Measurements from ENCODE around the gene MYO15A. TPM values are rescaled to one million over a fixed set of nuclear protein-coding genes. Genes with fewer than 3 reads are reported as not detected.

The MYO15A gene
- total and polyA plus RNA-seq, 2 experiments from 2014 or later: 1.0 to 2.2 TPM

DNA sequence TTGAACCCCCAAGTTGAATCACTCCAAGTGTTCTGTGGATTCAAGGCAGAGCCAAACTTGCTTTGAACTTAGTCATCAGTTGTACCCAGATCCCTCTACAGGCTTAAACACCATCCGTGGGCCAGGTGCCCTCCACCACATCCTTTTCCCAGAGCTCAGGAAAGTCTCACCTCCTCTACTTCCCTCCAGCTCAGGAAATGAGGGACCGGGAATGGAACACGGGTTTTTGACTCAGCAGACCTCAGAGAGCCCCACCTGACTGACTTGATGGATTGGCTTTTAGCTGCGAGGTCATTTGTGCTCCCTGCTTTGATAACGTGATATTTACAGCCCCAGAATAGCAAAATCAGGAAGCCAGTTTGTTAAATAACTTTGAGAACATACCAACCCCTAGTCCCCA is 49.3 kb upstream of the MYO15A start (continued):
- no peak for TF ChIP-seq STAT1 (IDR thresholded peaks at IDR 0.05; ENCODE audit: unreplicated experiment)
- no peak for TF ChIP-seq ETS1 (IDR thresholded peaks at IDR 0.05)
- TF ChIP-seq EZH2phosphoT487 (IDR thresholded peaks at IDR 0.05; ENCODE audit: unreplicated experiment): no peak
- TF ChIP-seq NANOG (IDR thresholded peaks at IDR 0.05; ENCODE audit: borderline replicate concordance): no peak
- TF ChIP-seq CREB1 (CRISPR knock-in tag; IDR thresholded peaks at IDR 0.05; ENCODE audit: low read depth): no peak
- TF ChIP-seq JUNB (IDR thresholded peaks at IDR 0.05; ENCODE audit: unreplicated experiment): no peak
- TF ChIP-seq, protein P1, sequence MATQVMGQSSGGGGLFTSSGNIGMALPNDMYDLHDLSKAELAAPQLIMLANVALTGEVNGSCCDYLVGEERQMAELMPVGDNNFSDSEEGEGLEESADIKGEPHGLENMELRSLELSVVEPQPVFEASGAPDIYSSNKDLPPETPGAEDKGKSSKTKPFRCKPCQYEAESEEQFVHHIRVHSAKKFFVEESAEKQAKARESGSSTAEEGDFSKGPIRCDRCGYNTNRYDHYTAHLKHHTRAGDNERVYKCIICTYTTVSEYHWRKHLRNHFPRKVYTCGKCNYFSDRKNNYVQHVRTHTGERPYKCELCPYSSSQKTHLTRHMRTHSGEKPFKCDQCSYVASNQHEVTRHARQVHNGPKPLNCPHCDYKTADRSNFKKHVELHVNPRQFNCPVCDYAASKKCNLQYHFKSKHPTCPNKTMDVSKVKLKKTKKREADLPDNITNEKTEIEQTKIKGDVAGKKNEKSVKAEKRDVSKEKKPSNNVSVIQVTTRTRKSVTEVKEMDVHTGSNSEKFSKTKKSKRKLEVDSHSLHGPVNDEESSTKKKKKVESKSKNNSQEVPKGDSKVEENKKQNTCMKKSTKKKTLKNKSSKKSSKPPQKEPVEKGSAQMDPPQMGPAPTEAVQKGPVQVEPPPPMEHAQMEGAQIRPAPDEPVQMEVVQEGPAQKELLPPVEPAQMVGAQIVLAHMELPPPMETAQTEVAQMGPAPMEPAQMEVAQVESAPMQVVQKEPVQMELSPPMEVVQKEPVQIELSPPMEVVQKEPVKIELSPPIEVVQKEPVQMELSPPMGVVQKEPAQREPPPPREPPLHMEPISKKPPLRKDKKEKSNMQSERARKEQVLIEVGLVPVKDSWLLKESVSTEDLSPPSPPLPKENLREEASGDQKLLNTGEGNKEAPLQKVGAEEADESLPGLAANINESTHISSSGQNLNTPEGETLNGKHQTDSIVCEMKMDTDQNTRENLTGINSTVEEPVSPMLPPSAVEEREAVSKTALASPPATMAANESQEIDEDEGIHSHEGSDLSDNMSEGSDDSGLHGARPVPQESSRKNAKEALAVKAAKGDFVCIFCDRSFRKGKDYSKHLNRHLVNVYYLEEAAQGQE (IDR thresholded peaks at IDR 0.05; ENCODE audit: unreplicated experiment): no peak
- TF ChIP-seq ZNF331 (CRISPR knock-in tag; IDR thresholded peaks at IDR 0.05; ENCODE audit: low read depth): no peak

DNA sequence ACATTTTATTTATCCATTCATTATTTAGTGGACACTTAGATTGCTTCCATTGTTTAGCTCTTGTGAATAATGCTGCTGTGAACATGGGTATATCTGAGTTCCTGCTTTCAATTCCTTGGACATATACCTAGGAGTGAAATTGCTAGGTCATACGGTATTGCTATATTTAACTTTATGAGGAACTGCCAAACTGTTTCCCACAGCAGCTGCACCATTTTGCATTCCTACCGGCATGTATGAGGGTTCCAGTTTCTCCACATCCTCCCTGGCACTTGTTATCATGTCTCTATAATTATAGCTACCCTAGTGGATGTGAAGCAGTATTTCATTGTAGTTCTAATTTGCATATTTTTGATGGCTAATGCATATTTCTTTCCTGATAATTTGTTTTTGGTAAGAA is 44.5 kb upstream of the MYO15A start:
- Histone ChIP-seq H3F3A (replicated peaks; ENCODE audit: low read depth) (no peaks in the 10 kb centered on the region), H3K4me1 (ENCODE audit: insufficient read depth) (no peaks in the 10 kb centered on the region), H3K4me3 (no peak overlapping the region), H3K27ac (ENCODE audit: low read depth) (no peak overlapping the region), H4K20me1 (replicated peaks; ENCODE audit: insufficient read depth) (no peaks in the 10 kb centered on the region; the same call in 1 of the 2 replicates), H3K27me3 (ENCODE audit: insufficient read depth) (no peaks in the 10 kb centered on the region), H3K4me2 (no peak overlapping the region), H2AFZ (no peak overlapping the region), H3K79me2 (replicated peaks; ENCODE audit: insufficient read depth) (no peaks in the 10 kb centered on the region), H3K36me3 (ENCODE audit: insufficient read depth) (peaks cover 5% of the 10 kb centered on the region; the same call in 1 of the 2 replicates), H3K9me2 (ENCODE audit: insufficient read depth) (no peaks in the 10 kb centered on the region)
- no peak for ATAC-seq
- no peak for DNase-seq (ENCODE audit: low spot score)
- peaks cover 16% of the 10 kb centered on the region; the same call in 2 of the 3 replicates for H3K36me3 Mint-ChIP-seq (ENCODE audit: low read depth)
- no peak overlapping the region for H3K27ac Mint-ChIP-seq
- peaks cover 1% of the 10 kb centered on the region for H3K27me3 Mint-ChIP-seq (ENCODE audit: insufficient read depth, low read depth, poor library complexity)
- no peaks in the 10 kb centered on the region for H3K4me1 Mint-ChIP-seq
- H3K9me3 Mint-ChIP-seq: no peaks in the 10 kb centered on the region
- no peak overlapping the region for H3K4me3 Mint-ChIP-seq
- no peak for TF ChIP-seq CREB1 (CRISPR knock-in tag; IDR thresholded peaks at IDR 0.05; ENCODE audit: low read depth)
- no peak for TF ChIP-seq ZNF331 (CRISPR knock-in tag; IDR thresholded peaks at IDR 0.05; ENCODE audit: low read depth)
- no peak for TF ChIP-seq JUNB (IDR thresholded peaks at IDR 0.05; ENCODE audit: unreplicated experiment)
- no peak for TF ChIP-seq STAT1 (IDR thresholded peaks at IDR 0.05; ENCODE audit: unreplicated experiment)
- TF ChIP-seq ZNF114 (CRISPR knock-in tag; IDR thresholded peaks at IDR 0.05): no peak
- no peak for TF ChIP-seq NANOG (IDR thresholded peaks at IDR 0.05; ENCODE audit: borderline replicate concordance)

DNA sequence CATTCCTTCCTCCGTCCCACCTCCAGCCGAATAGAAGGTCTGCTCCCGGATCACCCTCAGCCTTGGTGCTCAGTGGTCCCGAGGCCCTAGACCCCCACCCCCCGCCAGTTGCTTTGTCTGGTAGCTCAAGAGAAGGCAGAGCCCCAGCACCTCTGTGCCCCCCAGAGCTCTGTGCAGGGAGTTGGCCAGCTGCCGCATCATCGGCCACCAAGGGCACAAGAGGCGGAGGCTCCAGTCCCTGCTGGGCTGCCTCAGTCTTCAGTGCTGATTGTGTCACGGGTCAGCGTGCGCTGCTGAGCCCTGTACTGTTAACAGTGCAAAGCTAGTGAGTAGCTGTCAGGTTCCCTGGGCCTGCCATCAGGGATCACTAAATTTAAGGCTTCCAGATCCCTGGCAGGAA is 43.0 kb upstream of the MYO15A start:
- no peaks in the 10 kb centered on the region for H3K4me1 Mint-ChIP-seq
- Histone ChIP-seq H3K4me1 (ENCODE audit: insufficient read depth) (no peaks in the 10 kb centered on the region), H4K20me1 (replicated peaks; ENCODE audit: insufficient read depth) (no peaks in the 10 kb centered on the region; the same call in 1 of the 2 replicates), H3K4me2 (no peak overlapping the region), H3K9me2 (ENCODE audit: insufficient read depth) (no peaks in the 10 kb centered on the region), H2AFZ (no peak overlapping the region), H3K27ac (ENCODE audit: low read depth) (no peak overlapping the region), H3K27me3 (ENCODE audit: insufficient read depth) (no peaks in the 10 kb centered on the region), H3K36me3 (ENCODE audit: insufficient read depth) (peaks cover 5% of the 10 kb centered on the region; the same call in 1 of the 2 replicates), H3K4me3 (no peak overlapping the region), H3K79me2 (replicated peaks; ENCODE audit: insufficient read depth) (no peaks in the 10 kb centered on the region), H3F3A (replicated peaks; ENCODE audit: low read depth) (no peaks in the 10 kb centered on the region)
- H3K27ac Mint-ChIP-seq: no peak overlapping the region
- H3K9me3 Mint-ChIP-seq: no peaks in the 10 kb centered on the region
- no peak for DNase-seq (ENCODE audit: low spot score)
- H3K4me3 Mint-ChIP-seq: no peak overlapping the region
- no peaks in the 10 kb centered on the region for H3K27me3 Mint-ChIP-seq (ENCODE audit: insufficient read depth, low read depth, poor library complexity)
- TF ChIP-seq ETS1 (IDR thresholded peaks at IDR 0.05) (no peak), JUNB (IDR thresholded peaks at IDR 0.05; ENCODE audit: unreplicated experiment) (no peak), EZH2phosphoT487 (IDR thresholded peaks at IDR 0.05; ENCODE audit: unreplicated experiment) (no peak), POLR2AphosphoS5 (IDR thresholded peaks at IDR 0.05; ENCODE audit: low read depth) (no peak), ZNF114 (CRISPR knock-in tag; IDR thresholded peaks at IDR 0.05) (no peak), EZH2 (IDR thresholded peaks at IDR 0.05; ENCODE audit: low read depth, unreplicated experiment) (no peak)
- TF ChIP-seq, protein P1 (IDR thresholded peaks at IDR 0.05; ENCODE audit: unreplicated experiment): no peak
- ATAC-seq: no peak
- peaks cover 9% of the 10 kb centered on the region; the same call in 2 of the 3 replicates for H3K36me3 Mint-ChIP-seq (ENCODE audit: low read depth)

Data from GM23338 (cell line).